ENCODE measurements around the gene IGSF10. TPM values are rescaled to one million over a fixed set of nuclear protein-coding genes. Genes with fewer than 3 reads are reported as not detected.
"Not testable (repeated sequence)": the region's sequence is repeated elsewhere in the genome, so short reads cannot be mapped to it uniquely, and the experiment has no call there.

IGSF10 gene
- total RNA-seq (2014; rRNA removed; shearing (Covaris generic)): 0.03 and 0.16 TPM in 2 replicates
- polyA plus RNA-seq (2015; cell fraction: cytosol; rRNA removed): 0.01 and 0.05 TPM in 2 replicates
- polyA plus RNA-seq (2015; cell fraction: nucleus; rRNA removed): 0.02 TPM in 1 of 2 replicates, not detected in the other

GRCh38 chr3:151460774-151461450 is at the start of gene IGSF10:
IGSF10 (minus strand) TSS chr3:151461061; CDS start chr3:151458709, 2,352 bp downstream.
- no peak for DNase-seq (ENCODE audit: low read depth, low spot score)
- in situ Hi-C loops (cut with HindIII; ENCODE audit: low pct_unique_long_range_greater_than_20kb, low sequenced_read_pairs): no loop called here

- in situ Hi-C loops (cut with HindIII; ENCODE audit: low pct_unique_long_range_greater_than_20kb, low sequenced_read_pairs); DNase-seq (ENCODE audit: low read depth, low spot score): not testable (repeated sequence)
These were observed 48.7 kb upstream of the IGSF10 start for GRCh38 chr3:151509468-151510135.

- DNase-seq (ENCODE audit: low read depth, low spot score): no peak
- in situ Hi-C loops (cut with HindIII; ENCODE audit: low pct_unique_long_range_greater_than_20kb, low sequenced_read_pairs): no loop called here
These were observed 43.7 kb upstream of the IGSF10 start for GRCh38 chr3:151504606-151505005.

GRCh38 chr3:151503074-151503473 is 42.2 kb upstream of the IGSF10 start:
- no peak for DNase-seq (ENCODE audit: low read depth, low spot score)
- in situ Hi-C loops (cut with HindIII; ENCODE audit: low pct_unique_long_range_greater_than_20kb, low sequenced_read_pairs): no loop called here

- in situ Hi-C loops (cut with HindIII; ENCODE audit: low pct_unique_long_range_greater_than_20kb, low sequenced_read_pairs): no loop called here
- DNase-seq (ENCODE audit: low read depth, low spot score): no peak
These were observed 41.2 kb upstream of the IGSF10 start for GRCh38 chr3:151501923-151502632.

- no peak for DNase-seq (ENCODE audit: low read depth, low spot score)
- in situ Hi-C loops (cut with HindIII; ENCODE audit: low pct_unique_long_range_greater_than_20kb, low sequenced_read_pairs): no loop called here
These were observed 40.5 kb upstream of the IGSF10 start for GRCh38 chr3:151501171-151501922.

- in situ Hi-C loops (cut with HindIII; ENCODE audit: low pct_unique_long_range_greater_than_20kb, low sequenced_read_pairs): no loop called here
These were observed 38.3 kb upstream of the IGSF10 start for GRCh38 chr3:151499168-151499567.

GRCh38 chr3:151491525-151491924 is 30.7 kb upstream of the IGSF10 start:
- in situ Hi-C loops (cut with HindIII; ENCODE audit: low pct_unique_long_range_greater_than_20kb, low sequenced_read_pairs): no loop called here
- no peak for DNase-seq (ENCODE audit: low read depth, low spot score)

More at GRCh38 chr3:151499168-151499567, 38.3 kb upstream of the IGSF10 start:
- peak; percentile 62 for DNase-seq (ENCODE audit: low read depth, low spot score)

- in situ Hi-C loops (cut with HindIII; ENCODE audit: low pct_unique_long_range_greater_than_20kb, low sequenced_read_pairs); DNase-seq (ENCODE audit: low read depth, low spot score): not testable (repeated sequence)
These were observed 27.0 kb upstream of the IGSF10 start for GRCh38 chr3:151487833-151488232.

GRCh38 chr3:151483961-151484520 is 23.2 kb upstream of the IGSF10 start:
- in situ Hi-C loops (cut with HindIII; ENCODE audit: low pct_unique_long_range_greater_than_20kb, low sequenced_read_pairs): no loop called here
- no peak for DNase-seq (ENCODE audit: low read depth, low spot score)

GRCh38 chr3:151483488-151483887 is 22.6 kb upstream of the IGSF10 start:
- DNase-seq (ENCODE audit: low read depth, low spot score): no peak
- in situ Hi-C loops (cut with HindIII; ENCODE audit: low pct_unique_long_range_greater_than_20kb, low sequenced_read_pairs): no loop called here

GRCh38 chr3:151480492-151480891 is 19.6 kb upstream of the IGSF10 start:
- in situ Hi-C loops (cut with HindIII; ENCODE audit: low pct_unique_long_range_greater_than_20kb, low sequenced_read_pairs): no loop called here
- DNase-seq (ENCODE audit: low read depth, low spot score): no peak

GRCh38 chr3:151479452-151479851 is 18.6 kb upstream of the IGSF10 start:
- in situ Hi-C loops (cut with HindIII; ENCODE audit: low pct_unique_long_range_greater_than_20kb, low sequenced_read_pairs): no loop called here
- DNase-seq (ENCODE audit: low read depth, low spot score): peak; percentile 41

GRCh38 chr3:151478335-151478697 is 17.5 kb upstream of the IGSF10 start:
- in situ Hi-C loops (cut with HindIII; ENCODE audit: low pct_unique_long_range_greater_than_20kb, low sequenced_read_pairs): no loop called here
- no peak for DNase-seq (ENCODE audit: low read depth, low spot score)

- in situ Hi-C loops (cut with HindIII; ENCODE audit: low pct_unique_long_range_greater_than_20kb, low sequenced_read_pairs): no loop called here
- no peak for DNase-seq (ENCODE audit: low read depth, low spot score)
These were observed 16.9 kb upstream of the IGSF10 start for GRCh38 chr3:151477591-151478334.

- DNase-seq (ENCODE audit: low read depth, low spot score): no peak
- in situ Hi-C loops (cut with HindIII; ENCODE audit: low pct_unique_long_range_greater_than_20kb, low sequenced_read_pairs): no loop called here
These were observed 15.6 kb upstream of the IGSF10 start for GRCh38 chr3:151476344-151477018.
